UCSD-AML1 (cell line): ENCODE data around the gene DNAJB2.
"Not testable (repeated sequence)": the region's sequence is repeated elsewhere in the genome, so short reads cannot be mapped to it uniquely, and the experiment has no call there.

Experiments used
- DNase-seq: peaks from one replicate; lab custom pipeline; 2025; ENCODE audit not compliant: unreplicated experiment; lab: John Stamatoyannopoulos, UW

Gene DNAJB2

DNA sequence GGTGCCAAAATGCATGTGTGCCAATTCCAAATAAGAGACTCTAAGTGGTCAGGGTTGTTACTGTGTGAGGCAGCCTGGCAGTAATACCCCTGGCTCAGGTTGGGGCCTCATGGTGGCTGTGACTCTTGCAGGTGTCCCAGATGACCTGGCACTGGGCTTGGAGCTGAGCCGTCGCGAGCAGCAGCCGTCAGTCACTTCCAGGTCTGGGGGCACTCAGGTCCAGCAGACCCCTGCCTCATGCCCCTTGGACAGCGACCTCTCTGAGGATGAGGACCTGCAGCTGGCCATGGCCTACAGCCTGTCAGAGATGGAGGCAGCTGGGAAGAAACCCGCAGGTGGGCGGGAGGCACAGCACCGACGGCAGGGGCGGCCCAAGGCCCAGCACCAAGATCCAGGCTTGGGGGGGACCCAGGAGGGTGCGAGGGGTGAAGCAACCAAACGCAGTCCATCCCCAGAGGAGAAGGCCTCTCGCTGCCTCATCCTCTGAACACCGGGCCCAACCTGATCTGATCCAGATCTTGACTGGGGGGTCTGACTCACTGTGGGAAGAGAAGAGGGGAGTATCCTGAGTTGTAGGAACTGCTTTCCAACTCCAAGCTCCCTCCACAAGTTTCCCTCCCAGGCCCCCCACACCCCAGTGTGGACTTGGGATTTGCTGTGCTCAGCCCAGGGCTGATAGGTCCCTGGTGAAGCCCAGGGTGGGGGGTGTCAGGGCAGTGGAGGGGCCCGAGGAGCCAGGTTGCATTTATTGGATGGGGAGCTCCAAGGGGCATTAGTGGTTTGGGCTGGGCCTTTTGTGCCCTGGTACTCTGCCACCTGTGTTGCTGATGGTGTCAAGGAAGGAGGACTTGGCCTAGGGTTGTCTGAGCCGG, 5.6 kb downstream of the DNAJB2 start:
- no peak for DNase-seq

DNA sequence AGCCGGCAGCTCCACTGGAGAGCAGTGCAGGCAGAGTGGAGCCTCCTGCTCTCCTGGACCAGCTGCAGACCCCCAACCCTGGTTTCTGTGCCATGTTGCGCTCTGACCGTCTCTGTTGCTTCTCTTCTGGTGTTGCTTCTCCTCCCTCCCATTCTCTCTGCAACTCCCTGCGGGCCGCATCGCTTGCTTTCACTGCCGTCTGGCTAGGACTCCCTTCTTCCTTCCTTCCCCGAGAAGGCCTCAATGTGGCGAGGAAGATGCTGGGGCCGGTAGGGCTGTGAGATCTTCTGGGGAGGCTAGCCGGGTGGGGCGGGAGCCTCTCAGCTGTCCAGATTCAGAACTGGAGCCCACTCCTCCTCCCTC, 6.2 kb downstream of the DNAJB2 start:
- no peak for DNase-seq

DNA sequence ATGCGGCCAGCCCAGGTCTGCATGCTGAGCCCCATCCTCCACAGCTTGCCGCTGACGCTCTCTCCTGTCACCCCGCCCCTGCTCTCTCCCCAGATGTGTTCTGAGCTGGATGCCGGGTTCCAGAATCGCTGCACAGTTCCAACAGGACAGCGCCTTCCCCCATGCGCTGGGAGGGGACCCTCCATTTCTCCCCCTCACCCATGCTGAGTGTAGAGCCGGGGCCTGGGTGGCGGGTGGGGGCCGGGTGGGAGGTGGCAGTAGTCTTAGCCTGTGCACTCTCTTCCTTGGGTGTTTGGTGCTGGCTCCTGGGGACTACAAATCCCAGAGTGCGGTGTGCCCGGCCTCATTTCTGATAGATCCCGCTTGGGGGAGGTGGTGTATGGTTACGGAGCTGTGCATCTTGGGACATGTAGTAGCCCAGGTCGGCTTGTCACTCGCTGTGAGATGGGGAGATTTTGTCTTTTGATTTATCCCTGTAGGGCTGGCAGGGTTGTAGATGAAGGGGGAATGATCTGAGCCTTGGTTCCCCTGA, 6.8 kb downstream of the DNAJB2 start:
- DNase-seq, result no peak

DNA sequence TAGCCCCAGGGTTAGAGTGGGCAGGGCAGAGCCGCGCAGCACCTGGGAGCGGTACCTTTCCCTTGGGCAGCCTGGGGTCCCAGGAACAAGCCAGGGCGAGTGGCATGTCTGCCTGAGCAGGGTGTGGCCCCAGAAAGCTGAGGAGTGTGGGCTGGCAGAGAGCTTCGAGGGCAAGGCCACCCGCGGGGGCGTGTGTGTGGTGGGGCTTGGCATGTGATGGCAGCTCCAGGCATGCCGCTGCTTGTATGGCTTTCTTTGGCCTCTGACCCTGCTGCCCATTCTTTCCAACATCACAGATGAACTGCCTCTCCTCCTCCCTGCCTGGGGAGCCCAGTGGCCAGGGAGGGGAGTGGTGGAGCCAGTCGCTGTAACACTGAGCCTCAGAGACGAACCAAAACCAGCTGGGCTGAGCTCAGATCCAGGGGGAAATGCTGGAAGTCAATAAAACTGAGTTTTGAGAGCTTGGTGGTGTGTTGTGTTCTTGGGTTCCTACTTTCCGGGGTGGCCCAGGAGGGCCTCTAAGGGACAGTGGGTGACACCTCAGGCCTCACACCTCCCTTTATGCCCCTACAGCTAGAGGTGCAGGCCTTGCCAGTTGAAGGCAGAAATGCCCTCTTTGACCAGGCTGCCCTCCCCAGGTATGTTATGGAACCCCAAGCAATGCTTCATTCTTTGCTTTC, 7.4 kb downstream of the DNAJB2 start:
- no peak for DNase-seq

DNA sequence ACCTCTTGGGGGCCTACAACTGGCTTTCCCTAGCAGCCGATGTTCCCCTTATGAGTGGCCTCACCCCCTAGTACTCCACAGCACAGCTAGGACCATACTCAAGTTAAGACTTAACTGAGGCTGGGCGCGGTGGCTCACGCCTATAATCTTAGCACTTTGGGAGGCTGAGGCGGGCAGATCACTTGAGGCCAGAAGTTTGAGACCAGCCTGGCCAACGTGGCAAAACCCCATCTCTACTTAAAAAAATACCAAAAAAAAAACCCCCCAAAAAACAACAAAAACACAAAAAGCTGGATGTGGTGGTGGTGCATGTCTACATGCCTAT, 7.9 kb downstream of the DNAJB2 start:
- not testable (repeated sequence) for DNase-seq

DNA sequence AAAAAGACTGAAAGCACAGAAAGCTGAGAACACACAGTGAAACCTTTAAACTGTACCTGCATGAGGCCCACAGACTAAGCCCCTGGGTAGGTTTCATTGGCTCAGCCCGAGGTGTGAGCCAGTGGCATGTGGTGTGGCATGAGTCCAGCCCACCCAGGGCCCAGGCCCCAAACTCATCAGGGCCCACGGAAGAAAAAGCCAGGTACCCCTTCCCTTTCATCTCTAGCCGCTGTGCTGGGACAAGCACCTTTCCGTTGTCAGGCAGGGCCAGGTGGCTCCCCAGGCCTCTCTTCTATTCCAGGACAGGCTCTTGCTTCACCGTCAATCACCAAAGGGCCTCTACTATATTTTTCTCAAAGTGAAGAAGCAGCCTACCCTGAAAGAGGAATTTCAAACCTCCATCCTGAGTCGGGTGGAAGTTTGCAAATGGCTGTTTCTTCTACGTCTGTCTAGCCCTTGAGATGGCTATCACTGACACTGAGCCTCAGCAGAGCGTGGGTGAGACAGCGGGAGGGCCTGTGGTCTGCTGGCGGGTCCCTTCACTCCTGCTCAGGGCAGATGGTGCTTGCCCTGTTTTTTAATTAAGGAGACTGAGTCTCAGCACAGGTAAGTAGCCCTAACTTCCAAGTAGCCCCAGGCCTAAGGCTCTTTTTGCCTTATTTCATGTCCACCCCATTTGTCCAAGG, 8.6 kb downstream of the DNAJB2 start:
- DNase-seq, result no peak

DNA sequence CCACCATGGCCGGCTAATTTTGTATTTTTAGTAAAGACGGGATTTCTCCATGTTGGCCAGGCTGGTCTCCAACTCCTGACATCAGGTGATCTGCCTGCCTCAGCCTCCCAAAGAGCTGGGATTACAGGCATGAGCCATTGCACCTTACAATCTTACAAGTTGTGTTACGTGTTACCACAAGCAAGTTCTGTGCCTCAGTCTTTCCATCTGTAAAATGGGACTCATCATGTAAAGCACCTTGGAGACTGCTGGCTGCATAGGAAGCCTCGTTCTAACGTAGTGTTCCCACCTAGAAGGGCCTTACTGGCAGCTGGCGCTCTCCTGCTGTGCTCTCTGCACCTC, 10.0 kb downstream of the DNAJB2 start:
- DNase-seq, result no peak

DNA sequence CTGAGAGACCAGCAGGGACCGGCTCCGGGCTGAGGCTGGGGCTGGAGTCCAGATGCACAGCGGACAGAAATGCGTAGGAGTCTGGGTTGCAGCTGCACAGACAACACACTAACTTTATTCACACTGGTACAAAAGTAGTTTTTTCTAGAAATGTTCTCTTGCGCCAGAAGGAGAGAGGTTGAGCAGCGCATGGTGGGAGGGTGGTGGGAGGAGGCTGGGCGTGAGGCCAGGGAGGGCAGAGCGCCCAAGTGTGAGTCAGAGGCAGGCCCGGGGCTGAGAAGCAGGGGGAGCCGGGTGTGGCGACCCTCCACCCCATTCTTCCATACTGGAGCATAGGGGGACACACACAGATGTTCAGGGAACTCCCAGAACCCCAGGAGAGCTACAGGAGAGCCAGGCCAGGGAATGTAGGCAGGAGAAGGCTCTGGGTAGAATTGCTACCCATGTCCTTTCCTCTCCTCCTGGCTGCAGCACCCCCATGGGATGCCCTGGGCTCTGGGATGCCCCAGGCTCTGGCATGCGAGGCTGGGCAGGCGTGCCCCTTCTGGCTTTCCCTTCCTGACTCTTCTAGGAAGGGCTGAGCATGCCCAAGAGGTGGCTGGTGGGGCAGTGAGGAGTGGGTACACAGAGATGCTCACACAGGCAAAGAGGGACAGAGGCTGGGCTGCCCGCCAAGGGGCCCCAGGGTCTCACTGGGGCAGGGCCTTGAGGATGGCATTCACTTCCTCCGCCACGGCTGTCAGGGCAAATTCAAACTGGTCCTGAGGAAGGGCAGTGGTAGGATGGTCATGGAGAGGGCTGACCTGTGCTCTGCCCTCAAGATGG, 10.6 kb downstream of the DNAJB2 start:
- no peak for DNase-seq

DNA sequence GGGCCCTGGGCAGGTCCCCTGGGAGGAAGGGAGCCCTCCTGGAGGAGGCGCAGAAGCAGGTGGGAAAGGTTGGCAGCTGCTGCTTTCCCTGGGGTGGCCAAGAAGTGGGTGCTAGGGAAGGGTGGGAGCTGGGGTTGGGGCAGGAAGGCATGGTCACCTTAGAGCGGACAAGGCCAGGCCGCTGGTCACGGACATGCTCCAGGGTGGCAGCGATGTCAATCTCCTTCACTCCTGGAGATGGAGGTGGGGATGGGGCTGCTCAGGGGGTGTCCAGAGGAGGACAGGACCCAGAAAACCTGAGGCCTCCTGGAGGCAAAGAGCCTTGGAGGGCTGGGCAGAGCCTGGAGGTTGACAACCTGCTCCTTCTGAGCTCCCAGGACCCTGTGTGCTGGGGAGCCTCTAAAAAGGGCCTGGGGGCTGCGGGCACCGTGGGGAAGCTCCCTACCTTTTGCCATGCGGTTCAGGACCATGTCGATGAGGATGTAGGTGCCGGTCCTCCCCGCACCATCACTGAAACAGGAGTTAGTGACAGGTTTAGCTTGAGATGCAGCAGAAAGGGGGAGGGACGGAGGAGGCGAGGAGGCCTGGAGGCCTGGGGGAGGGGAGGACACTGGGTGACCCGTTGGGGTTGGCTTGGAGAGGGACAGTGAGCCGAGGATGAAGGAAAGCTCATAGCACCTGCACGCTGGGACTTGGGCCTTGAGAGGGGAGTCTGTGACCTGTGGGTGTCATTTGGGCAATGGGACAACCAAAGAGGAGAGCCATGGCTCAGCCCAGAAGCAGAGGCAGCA, 11.4 kb downstream of the DNAJB2 start:
- DNase-seq, result no peak

DNA sequence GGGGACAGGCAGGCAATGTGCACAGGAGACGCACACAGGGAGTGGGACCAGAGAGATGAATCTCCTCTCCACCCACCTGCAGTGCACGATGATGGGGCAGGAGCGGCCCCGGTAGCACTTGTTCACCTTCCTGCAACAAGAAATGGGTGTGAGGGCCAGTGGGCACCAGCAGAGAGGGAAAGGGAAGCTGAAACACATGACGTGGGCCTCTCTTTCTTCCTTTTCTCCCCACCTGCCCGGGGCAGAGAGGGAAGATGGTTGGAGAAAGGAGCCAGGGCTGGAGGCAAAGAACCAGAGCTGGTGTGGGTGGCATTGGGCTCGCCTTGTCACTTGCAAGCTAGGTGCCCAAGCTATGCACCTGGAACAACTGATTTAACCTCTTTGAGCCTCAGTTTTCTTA, 12.2 kb downstream of the DNAJB2 start:
- no peak for DNase-seq

DNA sequence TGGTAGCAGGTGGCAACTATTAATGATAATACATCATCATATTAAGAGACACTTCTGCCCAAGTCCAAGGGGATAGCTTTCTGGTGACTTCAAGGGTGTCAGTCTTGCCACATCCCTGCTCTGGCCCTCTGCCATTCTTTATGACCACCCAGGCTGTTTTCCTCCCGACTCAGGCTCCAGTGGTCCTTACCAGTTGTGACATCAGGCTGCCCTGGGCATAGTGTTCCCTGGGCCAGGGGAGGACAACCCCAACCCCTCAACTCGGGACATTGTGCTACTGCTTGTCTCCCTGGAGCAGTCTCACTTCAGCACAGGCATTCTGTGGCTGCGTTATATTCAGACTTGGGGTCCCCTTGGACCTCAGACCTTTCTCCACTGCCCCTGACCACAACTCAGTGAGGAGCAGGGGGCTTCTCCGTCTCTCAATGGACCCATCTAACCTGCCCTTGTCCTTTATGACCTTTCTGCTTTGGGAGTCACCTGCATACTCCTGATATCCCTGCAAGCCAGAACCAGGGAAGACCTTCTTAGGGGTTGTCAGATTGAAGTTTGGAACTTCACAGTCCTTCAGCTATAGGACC, 12.8 kb downstream of the DNAJB2 start:
- no peak for DNase-seq

DNA sequence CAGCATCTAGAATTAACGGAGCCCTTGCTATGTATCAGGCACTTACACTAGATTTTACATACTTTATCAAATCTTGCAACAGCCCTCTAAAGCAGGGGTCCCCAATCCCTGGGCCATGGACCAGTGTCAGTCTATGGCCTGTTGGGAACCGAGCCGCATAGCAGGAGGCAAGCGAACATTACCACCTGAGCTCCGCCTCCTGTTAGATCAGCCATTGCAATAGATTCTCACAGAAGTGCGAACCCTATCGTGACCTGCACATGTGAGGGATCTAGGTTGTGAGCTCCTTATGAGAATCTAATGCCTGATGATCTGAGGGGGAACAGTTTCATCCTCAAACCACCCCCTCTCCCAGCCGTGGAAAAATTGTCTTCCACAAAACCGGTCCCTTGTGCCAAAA, 13.4 kb downstream of the DNAJB2 start:
- no peak for DNase-seq

DNA sequence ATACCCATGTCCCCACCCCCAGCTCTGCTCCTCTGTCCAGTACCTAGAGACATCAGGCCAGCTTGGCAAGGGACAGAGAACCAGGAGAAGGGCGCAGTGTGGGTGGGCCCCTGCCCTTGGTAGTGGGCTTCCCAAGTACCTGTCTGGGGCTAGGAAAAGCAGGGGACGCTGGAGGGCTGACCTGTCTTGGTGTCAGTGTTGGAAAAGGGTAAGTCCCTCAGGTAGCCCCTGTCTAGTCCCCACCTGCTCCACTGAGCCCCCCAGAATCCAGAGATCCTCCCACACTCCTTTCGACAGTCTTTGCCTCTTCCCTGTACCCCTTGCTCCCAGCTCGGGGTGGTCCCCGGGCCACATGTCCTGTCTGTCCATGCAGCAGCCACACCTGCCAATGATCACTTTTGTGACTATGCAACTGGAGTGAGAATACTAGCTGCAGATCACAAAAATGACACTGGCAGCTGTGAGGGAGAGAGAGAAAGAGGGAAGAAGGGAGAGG, 14.6 kb downstream of the DNAJB2 start:
- DNase-seq, result no peak

DNA sequence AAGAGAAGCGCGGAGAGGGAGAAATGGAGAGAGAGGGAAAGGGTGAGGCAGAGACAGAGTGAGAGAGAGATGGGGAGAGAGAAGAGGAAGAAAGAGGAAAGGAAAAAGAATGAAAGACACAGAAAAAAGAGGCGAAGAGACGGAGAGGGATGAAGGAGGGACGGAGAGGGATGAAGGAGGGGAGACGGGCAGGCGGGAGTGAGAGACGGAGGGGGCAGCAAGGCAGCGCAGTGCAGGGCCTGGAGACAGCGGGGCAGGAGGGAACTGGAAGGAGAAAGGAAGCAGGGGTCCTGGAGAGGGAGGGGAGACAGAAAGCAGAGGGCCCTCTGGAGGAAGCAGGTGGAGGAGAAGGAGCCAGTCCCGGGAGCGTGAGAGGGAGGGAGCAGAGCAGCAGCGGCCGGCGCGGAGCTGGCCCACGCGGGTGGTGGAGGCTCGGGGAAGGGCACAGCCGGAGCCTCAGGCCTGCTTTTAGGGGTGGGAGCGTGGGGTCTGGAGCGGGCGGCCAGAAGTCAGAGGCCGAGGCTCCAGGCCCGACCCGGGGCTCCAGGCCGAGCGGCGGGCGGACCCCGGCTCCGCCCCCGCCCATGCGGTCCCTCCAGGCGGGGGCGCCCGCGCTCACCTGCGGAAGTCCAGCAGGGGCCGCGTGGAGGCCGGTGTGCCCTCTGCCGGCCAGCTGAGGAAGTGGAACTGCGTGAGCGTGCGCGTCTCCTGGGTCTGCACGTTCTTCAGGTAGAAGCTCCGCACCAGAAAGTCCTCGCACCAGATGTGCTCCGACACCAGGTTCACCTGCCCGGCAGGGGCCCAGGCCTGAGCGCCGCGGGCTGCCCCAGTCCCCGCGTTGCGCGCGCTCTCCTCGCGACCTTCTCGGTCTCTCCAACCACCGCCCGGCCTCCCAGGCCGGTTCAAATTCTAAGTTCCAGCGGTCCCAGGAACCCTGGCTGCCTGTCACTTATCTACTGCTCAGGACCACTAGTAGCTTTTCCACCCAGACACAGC, 15.5 kb downstream of the DNAJB2 start:
- DNase-seq, result peak; percentile 90

DNA sequence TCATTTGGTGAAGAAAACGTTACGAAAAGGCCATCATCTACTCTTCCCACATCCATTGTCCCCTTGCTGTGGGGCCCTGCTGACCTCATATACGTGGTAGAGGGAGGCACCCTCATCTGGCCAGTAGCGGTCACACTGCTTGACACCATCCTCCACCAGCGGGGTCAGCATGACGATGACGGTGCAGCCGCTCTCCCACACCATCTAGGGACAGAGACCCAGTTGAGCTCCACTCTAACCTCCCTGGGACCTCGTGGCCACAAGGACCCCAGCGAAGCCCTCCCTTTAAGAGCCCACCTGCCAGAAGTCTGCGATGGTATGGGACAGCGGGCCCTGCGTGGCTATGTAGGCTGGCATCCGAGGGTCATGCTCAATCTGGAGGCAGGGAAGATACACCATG, 17.0 kb downstream of the DNAJB2 start:
- no peak for DNase-seq

DNA sequence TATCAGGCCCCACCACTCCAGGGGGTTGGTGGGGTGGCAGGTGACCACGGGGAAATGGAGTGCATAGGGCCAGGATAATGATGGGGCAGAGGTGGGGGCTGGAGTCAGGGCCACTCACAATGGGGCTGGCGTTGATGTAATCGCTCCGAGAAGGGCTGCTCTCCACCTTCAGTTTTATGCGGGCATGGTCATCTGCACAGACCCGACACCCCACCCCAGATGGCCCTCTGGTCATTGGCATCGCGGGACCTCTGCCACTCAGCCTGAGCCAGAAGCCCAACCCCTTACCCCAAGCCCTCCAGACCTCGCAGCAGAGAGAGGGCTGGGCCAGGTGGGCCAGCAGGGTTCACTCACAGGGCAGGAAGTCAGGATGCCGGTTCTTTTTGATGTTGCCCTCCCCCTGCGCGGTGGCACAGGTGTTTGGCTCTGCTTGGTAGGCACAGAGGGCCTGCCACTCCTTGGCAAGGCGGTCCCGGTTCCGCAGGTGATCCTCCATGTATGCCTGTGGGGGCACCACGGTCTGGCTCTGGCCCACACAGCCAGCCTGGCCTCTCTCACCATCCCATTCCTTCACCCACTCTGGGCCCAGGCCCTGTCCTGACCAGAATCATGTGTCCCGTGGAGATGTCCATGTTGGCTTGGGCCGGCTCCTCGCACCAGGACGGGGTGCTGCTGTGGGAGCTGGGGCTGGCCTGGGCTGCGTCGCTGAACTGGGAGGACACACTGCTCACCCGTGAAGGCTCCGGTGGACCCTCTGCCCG, 17.6 kb downstream of the DNAJB2 start:
- no peak for DNase-seq

DNA sequence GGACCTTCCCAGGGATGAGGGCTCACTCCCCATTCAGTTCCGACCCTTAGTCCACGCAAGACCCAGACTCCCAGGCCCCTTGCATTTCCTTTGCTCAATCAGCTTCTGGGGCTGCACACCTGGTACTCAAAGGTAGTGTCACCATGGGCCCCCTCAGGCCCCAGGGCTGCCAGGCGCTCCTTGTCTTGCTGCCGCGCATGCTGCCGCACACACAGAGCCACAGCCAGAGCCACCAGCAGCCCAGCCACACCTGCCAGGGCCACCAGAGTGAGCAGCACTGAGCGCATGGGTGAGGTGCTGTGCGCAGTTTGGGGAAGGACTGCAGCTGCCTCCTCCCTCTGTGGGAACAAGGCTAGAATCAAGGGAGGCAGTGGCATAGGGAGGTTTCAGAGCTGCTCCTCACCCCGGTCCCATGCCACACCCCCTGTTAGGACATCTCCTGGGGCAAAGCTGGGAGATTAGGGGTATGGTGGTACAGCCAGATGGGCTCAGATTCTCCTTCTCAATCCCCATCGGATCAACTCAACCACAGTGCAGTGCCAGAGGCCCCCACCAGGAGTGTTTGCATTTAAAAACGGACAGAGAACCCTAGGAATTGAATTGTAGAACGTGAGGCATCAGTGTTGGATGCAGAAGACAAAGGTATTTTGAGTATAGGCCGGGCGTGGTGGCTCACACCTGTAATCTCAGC, 18.7 kb downstream of the DNAJB2 start:
- DNase-seq, result no peak
